ENCODE data around the gene RIIAD1.
"Not testable (repeated sequence)": the region's sequence is repeated elsewhere in the genome, so short reads cannot be mapped to it uniquely, and the experiment has no call there.

The RIIAD1 gene, protein sequence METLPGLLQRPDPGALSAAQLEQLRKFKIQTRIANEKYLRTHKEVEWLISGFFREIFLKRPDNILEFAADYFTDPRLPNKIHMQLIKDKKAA

DNA sequence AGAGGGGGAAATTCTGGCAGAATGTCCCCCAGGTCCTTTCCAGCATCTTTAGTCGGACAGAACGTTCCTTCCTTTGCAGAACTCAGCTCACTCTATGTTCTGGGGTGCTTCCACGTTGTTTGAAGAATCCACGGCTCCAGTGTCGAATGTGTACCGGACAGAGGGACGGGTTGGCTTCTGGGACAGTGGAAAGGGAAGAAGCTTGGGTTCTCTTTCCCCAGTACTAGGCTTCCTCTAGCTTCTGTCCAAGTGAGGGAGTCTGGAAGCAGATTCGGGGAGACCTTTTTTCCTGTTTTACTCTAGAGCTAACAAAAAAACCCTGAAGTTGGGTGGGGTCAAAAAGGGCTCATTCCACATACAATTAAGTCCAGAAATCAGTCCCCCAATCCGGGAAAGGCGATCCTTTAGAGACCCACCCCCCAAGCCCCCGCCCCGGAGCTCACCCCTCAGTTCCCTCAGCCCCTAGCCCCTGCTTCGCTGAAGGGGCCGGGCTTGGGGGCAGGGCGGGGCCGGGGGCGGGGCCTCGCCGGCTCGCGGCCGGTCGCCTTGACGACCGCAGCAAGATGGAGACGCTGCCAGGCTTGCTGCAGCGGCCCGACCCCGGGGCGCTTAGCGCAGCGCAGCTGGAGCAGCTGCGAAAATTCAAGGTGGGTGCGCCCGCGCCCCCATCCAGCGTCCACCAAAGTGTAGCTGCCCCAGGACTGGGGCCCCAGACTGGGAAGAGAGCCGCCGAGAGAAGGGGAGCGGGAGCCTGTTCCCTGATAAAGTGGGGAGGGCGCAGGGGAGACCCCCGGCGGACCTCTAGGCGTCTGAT is at the start of gene RIIAD1:
Gene RIIAD1 (plus strand): TSS at position 549 of the 814 bp plus-strand sequence. CDS start 15 bp downstream, at position 564.
- Histone ChIP-seq H3K4me3 (ENCODE audit: insufficient read length, low read depth) (peak within 1 kb of the TSS; percentile 36), H3K9me3 (ENCODE audit: insufficient read depth, low read length) (no peaks in the 10 kb centered on the region), H3K4me1 (ENCODE audit: insufficient read depth, insufficient read length) (peaks cover 4% of the 10 kb centered on the region), H3K27me3 (ENCODE audit: insufficient read depth, insufficient read length) (peaks cover 55% of the 10 kb centered on the region), H3K36me3 (ENCODE audit: insufficient read depth, insufficient read length, low read length) (no peaks in the 10 kb centered on the region), H3K9ac (ENCODE audit: insufficient read length, low read depth) (peak within 1 kb of the TSS; percentile 29)
- peak; percentile 44 for DNase-seq (ENCODE audit: low read depth, low spot score)
- TF ChIP-seq YY1 (IDR thresholded peaks at IDR 0.05; ENCODE audit: insufficient read depth, insufficient read length): no peak
- TF ChIP-seq SUZ12 (IDR thresholded peaks at IDR 0.05; ENCODE audit: extremely low read depth, insufficient read depth, insufficient read length): no peak
- TF ChIP-seq ZNF274 (IDR thresholded peaks at IDR 0.05; ENCODE audit: low read depth, low read length): no peak

DNA sequence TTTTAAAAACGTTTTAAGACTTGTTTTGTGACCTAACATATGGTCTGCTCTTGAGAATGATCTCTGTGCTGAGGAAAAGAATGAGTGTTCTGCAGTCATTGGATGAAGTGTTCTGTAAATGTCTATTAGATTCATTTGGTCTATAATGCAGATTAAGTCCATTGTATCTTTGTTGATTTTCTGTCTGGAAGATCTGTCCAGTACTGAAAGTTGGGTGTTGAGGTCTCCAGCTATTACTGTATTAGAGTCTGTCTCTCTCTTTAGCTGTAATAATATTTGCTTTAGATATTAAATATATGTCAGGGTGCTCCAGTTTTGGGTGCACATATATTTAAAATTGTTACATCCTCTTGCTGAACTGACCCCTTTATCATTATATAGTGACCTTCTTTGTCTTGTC is 47.9 kb upstream of the RIIAD1 start:
- H3K4me1 ChIP-seq (ENCODE audit: insufficient read depth, insufficient read length): no peaks in the 10 kb centered on the region
- no peak overlapping the region for H3K9ac ChIP-seq (ENCODE audit: insufficient read length, low read depth)
- H3K9me3 ChIP-seq (ENCODE audit: insufficient read depth, low read length): no peaks in the 10 kb centered on the region
- H3K36me3 ChIP-seq (ENCODE audit: insufficient read depth, insufficient read length, low read length): peaks cover 28% of the 10 kb centered on the region
- no peak for DNase-seq (ENCODE audit: low read depth, low spot score)
- no peak for TF ChIP-seq ZNF274 (IDR thresholded peaks at IDR 0.05; ENCODE audit: low read depth, low read length)
- no peak for TF ChIP-seq YY1 (IDR thresholded peaks at IDR 0.05; ENCODE audit: insufficient read depth, insufficient read length)
- TF ChIP-seq SUZ12 (IDR thresholded peaks at IDR 0.05; ENCODE audit: extremely low read depth, insufficient read depth, insufficient read length): no peak
- H3K4me3 ChIP-seq (ENCODE audit: insufficient read length, low read depth): no peak overlapping the region
- H3K27me3 ChIP-seq (ENCODE audit: insufficient read depth, insufficient read length): no peaks in the 10 kb centered on the region

DNA sequence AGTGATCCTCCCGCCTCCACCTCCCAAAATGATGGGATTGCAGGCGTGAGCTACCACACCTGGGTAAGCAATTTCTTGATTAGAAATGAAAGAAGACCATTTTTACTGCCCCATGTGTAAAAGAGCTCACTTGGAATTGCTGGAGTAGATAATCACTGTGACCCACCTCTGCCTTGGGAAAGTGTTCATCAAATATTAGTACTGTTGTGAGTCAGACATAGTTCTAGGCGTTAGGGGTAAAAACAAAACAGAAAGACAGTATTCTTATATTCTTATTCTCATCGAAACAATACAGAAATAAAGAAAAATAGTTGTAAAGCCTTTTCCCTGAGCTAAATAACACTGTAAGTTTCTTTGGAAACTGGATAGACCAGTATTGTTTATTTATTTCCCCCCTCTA is 40.9 kb upstream of the RIIAD1 start:
- Histone ChIP-seq H3K36me3 (ENCODE audit: insufficient read depth, insufficient read length, low read length) (peaks cover 26% of the 10 kb centered on the region), H3K9me3 (ENCODE audit: insufficient read depth, low read length) (no peaks in the 10 kb centered on the region), H3K4me3 (ENCODE audit: insufficient read length, low read depth) (no peak overlapping the region), H3K4me1 (ENCODE audit: insufficient read depth, insufficient read length) (no peaks in the 10 kb centered on the region), H3K9ac (ENCODE audit: insufficient read length, low read depth) (no peak overlapping the region), H3K27me3 (ENCODE audit: insufficient read depth, insufficient read length) (no peaks in the 10 kb centered on the region)
- DNase-seq (ENCODE audit: low read depth, low spot score): no peak
- TF ChIP-seq SUZ12 (IDR thresholded peaks at IDR 0.05; ENCODE audit: extremely low read depth, insufficient read depth, insufficient read length) (no peak), YY1 (IDR thresholded peaks at IDR 0.05; ENCODE audit: insufficient read depth, insufficient read length) (no peak), ZNF274 (IDR thresholded peaks at IDR 0.05; ENCODE audit: low read depth, low read length) (no peak)

DNA sequence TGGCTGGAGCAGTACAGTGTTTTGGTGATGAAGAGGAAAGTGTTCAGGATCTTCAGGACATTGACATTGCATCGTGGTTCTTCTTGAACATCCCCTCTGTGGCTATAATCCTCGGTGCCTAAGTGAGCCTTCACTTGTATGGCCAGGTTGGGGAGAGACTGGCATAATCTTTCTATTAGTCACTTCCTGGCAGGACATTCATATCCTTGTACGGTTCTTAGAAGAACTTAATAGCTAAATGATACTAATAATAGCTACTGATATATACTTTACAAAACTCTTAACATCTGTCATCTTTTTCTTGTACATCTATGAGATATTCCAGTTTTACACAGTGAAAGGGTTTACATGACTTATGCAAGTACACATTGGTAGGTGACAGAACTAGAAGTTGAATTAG is 40.5 kb upstream of the RIIAD1 start:
- no peak for DNase-seq (ENCODE audit: low read depth, low spot score)
- Histone ChIP-seq H3K9me3 (ENCODE audit: insufficient read depth, low read length) (no peaks in the 10 kb centered on the region), H3K4me3 (ENCODE audit: insufficient read length, low read depth) (no peak overlapping the region), H3K9ac (ENCODE audit: insufficient read length, low read depth) (no peak overlapping the region), H3K36me3 (ENCODE audit: insufficient read depth, insufficient read length, low read length) (peaks cover 30% of the 10 kb centered on the region), H3K27me3 (ENCODE audit: insufficient read depth, insufficient read length) (no peaks in the 10 kb centered on the region), H3K4me1 (ENCODE audit: insufficient read depth, insufficient read length) (no peaks in the 10 kb centered on the region)
- TF ChIP-seq ZNF274 (IDR thresholded peaks at IDR 0.05; ENCODE audit: low read depth, low read length): no peak
- TF ChIP-seq YY1 (IDR thresholded peaks at IDR 0.05; ENCODE audit: insufficient read depth, insufficient read length): no peak
- TF ChIP-seq SUZ12 (IDR thresholded peaks at IDR 0.05; ENCODE audit: extremely low read depth, insufficient read depth, insufficient read length): no peak

DNA sequence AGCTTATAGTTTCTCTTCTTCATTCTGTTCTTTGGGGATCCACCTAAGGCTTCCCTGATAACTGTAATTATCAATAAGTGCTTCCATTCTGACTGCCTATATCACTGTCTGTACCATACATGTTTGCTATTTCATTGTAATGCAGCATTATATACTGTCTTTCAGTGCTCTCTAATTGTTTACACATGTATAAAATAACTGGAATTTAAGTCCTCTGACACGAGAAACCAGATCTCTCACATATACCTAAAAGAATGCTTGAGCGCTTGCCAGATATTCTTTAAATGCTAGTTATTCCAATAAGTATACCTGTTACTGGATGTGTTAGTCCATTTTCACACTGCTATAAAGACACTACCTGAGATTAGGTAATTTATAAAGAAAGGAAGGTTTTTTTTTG is 39.4 kb upstream of the RIIAD1 start:
- no peak overlapping the region for H3K4me3 ChIP-seq (ENCODE audit: insufficient read length, low read depth)
- H3K9me3 ChIP-seq (ENCODE audit: insufficient read depth, low read length): no peaks in the 10 kb centered on the region
- H3K36me3 ChIP-seq (ENCODE audit: insufficient read depth, insufficient read length, low read length): peaks cover 35% of the 10 kb centered on the region
- TF ChIP-seq YY1 (IDR thresholded peaks at IDR 0.05; ENCODE audit: insufficient read depth, insufficient read length) (no peak), ZNF274 (IDR thresholded peaks at IDR 0.05; ENCODE audit: low read depth, low read length) (no peak), SUZ12 (IDR thresholded peaks at IDR 0.05; ENCODE audit: extremely low read depth, insufficient read depth, insufficient read length) (no peak)
- no peak overlapping the region for H3K9ac ChIP-seq (ENCODE audit: insufficient read length, low read depth)
- no peak for DNase-seq (ENCODE audit: low read depth, low spot score)
- no peaks in the 10 kb centered on the region for H3K4me1 ChIP-seq (ENCODE audit: insufficient read depth, insufficient read length)
- H3K27me3 ChIP-seq (ENCODE audit: insufficient read depth, insufficient read length): no peaks in the 10 kb centered on the region

DNA sequence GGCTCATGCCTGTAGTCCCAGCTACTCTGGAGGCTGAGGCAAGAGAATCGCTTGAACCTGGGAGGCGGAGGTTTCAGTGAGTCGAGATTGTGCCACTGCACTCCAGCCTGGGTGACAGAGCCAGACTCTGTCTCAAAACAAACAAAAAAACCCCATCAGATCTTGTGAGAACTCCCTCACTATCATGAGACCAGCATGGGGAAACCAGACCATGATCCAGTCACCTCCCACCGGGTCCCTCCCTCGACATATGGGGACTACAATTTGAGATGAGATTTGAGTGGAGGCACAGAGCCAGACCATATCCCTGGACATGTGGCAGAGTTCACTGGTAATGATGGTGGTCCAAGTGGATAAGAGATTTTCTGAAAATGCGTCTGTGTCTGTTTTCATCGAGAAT is 38.4 kb upstream of the RIIAD1 start:
- not testable (repeated sequence) for H3K9me3 ChIP-seq (ENCODE audit: insufficient read depth, low read length); H3K4me3 ChIP-seq (ENCODE audit: insufficient read length, low read depth); H3K9ac ChIP-seq (ENCODE audit: insufficient read length, low read depth); H3K27me3 ChIP-seq (ENCODE audit: insufficient read depth, insufficient read length); DNase-seq (ENCODE audit: low read depth, low spot score); H3K4me1 ChIP-seq (ENCODE audit: insufficient read depth, insufficient read length)
- H3K36me3 ChIP-seq (ENCODE audit: insufficient read depth, insufficient read length, low read length): peaks cover 37% of the 10 kb centered on the region

DNA sequence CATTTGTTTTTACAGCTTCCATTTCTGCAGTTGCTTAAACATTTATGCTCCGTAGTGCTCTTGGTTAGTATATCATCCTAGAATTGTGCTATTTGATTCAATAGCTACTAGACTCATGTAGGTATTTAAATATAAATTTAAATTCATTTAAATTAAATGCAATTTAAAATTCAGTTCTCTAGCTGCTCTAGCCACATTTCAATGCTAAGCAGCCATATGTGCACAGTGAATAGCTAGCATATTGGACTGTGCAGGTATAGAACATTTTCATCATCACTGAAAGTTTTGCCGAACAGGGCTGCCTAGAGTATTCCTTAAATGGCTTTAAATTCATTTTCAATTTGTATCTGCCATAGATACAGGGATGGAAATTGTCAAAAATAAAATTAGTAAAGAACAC is 37.2 kb upstream of the RIIAD1 start:
- Histone ChIP-seq H3K9ac (ENCODE audit: insufficient read length, low read depth) (no peak overlapping the region), H3K4me1 (ENCODE audit: insufficient read depth, insufficient read length) (no peaks in the 10 kb centered on the region), H3K36me3 (ENCODE audit: insufficient read depth, insufficient read length, low read length) (peaks cover 33% of the 10 kb centered on the region), H3K27me3 (ENCODE audit: insufficient read depth, insufficient read length) (no peaks in the 10 kb centered on the region), H3K9me3 (ENCODE audit: insufficient read depth, low read length) (no peaks in the 10 kb centered on the region), H3K4me3 (ENCODE audit: insufficient read length, low read depth) (no peak overlapping the region)
- TF ChIP-seq ZNF274 (IDR thresholded peaks at IDR 0.05; ENCODE audit: low read depth, low read length) (no peak), SUZ12 (IDR thresholded peaks at IDR 0.05; ENCODE audit: extremely low read depth, insufficient read depth, insufficient read length) (no peak), YY1 (IDR thresholded peaks at IDR 0.05; ENCODE audit: insufficient read depth, insufficient read length) (no peak)
- no peak for DNase-seq (ENCODE audit: low read depth, low spot score)
